GM18907 (cell line): Measurements from ENCODE around the gene FOXN1.
A peak's percentile ranks its signal among the peaks of the same experiment; 100 is the strongest.

Experiments used
- ATAC-seq: cut with Tn5 transposase; IDR thresholded peaks from one replicate; pipeline ENCODE4 v1.9.1; 2021; ENCODE audit warnings: mild to moderate bottlenecking, moderate library complexity; ENCODE audit not compliant: unreplicated experiment

Gene FOXN1

GRCh38 chr17:28545141-28545503 is 39.0 kb downstream of the FOXN1 start:
- no peak for ATAC-seq

- ATAC-seq: no peak
These were observed 39.8 kb downstream of the FOXN1 start for GRCh38 chr17:28545787-28546415.

- ATAC-seq: no peak
These were observed 41.0 kb downstream of the FOXN1 start for GRCh38 chr17:28547096-28547622.

- peak; percentile 43 for ATAC-seq
These were observed 41.7 kb downstream of the FOXN1 start for GRCh38 chr17:28547623-28548416.

- no peak for ATAC-seq
These were observed 42.4 kb downstream of the FOXN1 start for GRCh38 chr17:28548417-28549130.

GRCh38 chr17:28549236-28550132 is 43.3 kb downstream of the FOXN1 start:
- ATAC-seq: no peak

- ATAC-seq: no peak
These were observed 44.7 kb downstream of the FOXN1 start for GRCh38 chr17:28550858-28551257.

GRCh38 chr17:28551421-28552175 is 45.5 kb downstream of the FOXN1 start:
- ATAC-seq: no peak

- peak; percentile 45 for ATAC-seq
These were observed 46.2 kb downstream of the FOXN1 start, which contains the start of gene UNC119 for GRCh38 chr17:28552176-28552999. TSS of gene UNC119 (minus strand) at chr17:28552624. CDS start at chr17:28552557, 67 bp downstream.

GRCh38 chr17:28553000-28553505 is 46.9 kb downstream of the FOXN1 start:
- ATAC-seq: no peak

- ATAC-seq: no peak
These were observed 48.4 kb downstream of the FOXN1 start for GRCh38 chr17:28554565-28554964.

GRCh38 chr17:28555022-28555421 is 48.9 kb downstream of the FOXN1 start:
- ATAC-seq: no peak

- no peak for ATAC-seq
These were observed 57.3 kb downstream of the FOXN1 start for GRCh38 chr17:28563475-28563874.

- no peak for ATAC-seq
These were observed 61.5 kb downstream of the FOXN1 start for GRCh38 chr17:28567604-28568003.

GRCh38 chr17:28569446-28569845 is 63.3 kb downstream of the FOXN1 start:
- ATAC-seq: no peak

- peak; percentile 24 for ATAC-seq
These were observed 64.7 kb downstream of the FOXN1 start for GRCh38 chr17:28570716-28571360.

- peak; percentile 85 for ATAC-seq
These were observed 65.4 kb downstream of the FOXN1 start, which contains the start of gene PIGS for GRCh38 chr17:28571361-28572122. TSS of gene PIGS (minus strand) at chr17:28571524. CDS start at chr17:28571496, 28 bp downstream.
